ENCODE data around the gene SPATA21. TPM values are rescaled to one million over a fixed set of nuclear protein-coding genes. Genes with fewer than 3 reads are reported as not detected.

The SPATA21 gene
- total and polyA plus RNA-seq, 7 donors: under 0.01 to 0.23 (median 0.17) TPM; not detected in 4

DNA sequence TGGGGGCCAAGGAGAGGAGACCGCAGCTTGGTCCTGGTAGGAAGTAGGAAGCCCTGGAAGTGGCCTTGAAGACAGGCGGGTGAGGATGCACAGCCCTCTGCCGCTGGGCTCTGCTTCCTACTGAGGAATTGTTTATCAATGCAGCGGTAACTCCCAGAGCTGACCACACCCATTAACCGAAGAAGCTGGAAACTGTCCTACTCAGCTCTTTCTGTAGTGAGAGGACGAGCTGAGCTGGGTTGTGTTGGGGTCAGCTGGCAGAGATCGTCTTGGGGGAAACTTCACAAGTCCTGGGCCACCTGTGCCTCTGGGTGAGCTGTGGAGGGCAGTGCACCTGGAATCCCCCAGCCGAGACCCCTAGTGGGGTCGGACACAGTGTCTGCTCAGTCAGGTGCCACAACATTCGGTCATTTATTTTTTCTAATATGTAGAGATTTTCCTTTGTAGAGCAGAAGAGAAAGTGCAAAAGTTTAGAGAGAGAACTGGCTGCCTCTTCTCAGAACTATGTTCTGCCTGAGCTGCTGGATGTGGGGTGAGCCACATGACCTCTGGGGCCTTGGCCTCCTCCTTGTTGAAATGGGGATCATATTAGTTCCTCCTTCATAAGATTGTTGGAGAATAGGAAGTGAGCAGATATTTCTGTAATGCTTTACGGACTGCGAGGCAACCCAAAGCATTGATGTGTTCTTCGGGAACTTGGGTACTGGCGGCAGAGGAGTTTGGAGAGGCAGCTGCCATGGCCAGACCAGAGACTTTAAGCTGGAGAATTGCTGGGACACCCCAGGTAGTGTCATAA lies 6.9 kb upstream of the SPATA21 start:
- intact Hi-C loops (cut with DNase I): loop anchor here (5.0 to 10.0 kb wide), 3 partner anchors 57 to 237 kb away; partner anchors contain the start of gene NBPF1
- 74 to 78% methylated on average over 14 of the region's 14 CpGs for WGBS, 2 donors
- H3K27me3 ChIP-seq: no peaks in the 10 kb centered on the region
- DNase-seq: no peak
- H3K4me1 ChIP-seq: peaks cover 0 to 35% (median 24%) of the 10 kb centered on the region in 4 donors
- H3K27ac ChIP-seq: peak overlapping the region in 1 of 4 donors; percentile 0
- no peaks in the 10 kb centered on the region for H3K9me3 ChIP-seq
- no peak overlapping the region for H3K4me3 ChIP-seq
- peaks cover 9 to 58% (median 31%) of the 10 kb centered on the region in 4 donors for H3K36me3 ChIP-seq
- TF ChIP-seq POLR2A (IDR thresholded peaks at IDR 0.05) (no peak), EP300 (IDR thresholded peaks at IDR 0.05) (no peak), POLR2AphosphoS5 (IDR thresholded peaks at IDR 0.05) (no peak)
- TF ChIP-seq, protein P1, sequence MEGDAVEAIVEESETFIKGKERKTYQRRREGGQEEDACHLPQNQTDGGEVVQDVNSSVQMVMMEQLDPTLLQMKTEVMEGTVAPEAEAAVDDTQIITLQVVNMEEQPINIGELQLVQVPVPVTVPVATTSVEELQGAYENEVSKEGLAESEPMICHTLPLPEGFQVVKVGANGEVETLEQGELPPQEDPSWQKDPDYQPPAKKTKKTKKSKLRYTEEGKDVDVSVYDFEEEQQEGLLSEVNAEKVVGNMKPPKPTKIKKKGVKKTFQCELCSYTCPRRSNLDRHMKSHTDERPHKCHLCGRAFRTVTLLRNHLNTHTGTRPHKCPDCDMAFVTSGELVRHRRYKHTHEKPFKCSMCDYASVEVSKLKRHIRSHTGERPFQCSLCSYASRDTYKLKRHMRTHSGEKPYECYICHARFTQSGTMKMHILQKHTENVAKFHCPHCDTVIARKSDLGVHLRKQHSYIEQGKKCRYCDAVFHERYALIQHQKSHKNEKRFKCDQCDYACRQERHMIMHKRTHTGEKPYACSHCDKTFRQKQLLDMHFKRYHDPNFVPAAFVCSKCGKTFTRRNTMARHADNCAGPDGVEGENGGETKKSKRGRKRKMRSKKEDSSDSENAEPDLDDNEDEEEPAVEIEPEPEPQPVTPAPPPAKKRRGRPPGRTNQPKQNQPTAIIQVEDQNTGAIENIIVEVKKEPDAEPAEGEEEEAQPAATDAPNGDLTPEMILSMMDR (IDR thresholded peaks at IDR 0.05): no peak

DNA sequence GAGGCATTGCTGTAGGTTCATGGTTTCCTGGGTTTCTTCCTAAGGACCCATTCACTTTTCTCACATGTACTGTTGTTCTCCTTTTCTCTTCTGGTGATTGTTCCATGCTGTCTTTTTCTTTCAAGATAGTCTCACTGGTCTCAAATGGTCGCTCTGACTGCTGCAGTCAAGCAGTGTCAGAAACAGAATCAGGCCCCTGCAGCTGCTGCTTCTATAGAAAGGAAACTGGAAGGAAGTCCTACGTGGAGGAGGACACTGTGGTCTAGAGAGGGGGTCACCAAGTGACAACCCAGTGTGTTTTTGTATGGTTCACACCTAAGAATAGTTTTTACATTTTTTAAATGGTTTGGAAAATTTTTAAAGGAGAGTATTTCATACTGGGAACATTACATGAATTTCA lies 5.7 kb upstream of the SPATA21 start:
- WGBS, 2 donors: 67 to 77% methylated on average over 2 of the region's 2 CpGs
- no peak for TF ChIP-seq POLR2AphosphoS5 (IDR thresholded peaks at IDR 0.05)
- no peak for TF ChIP-seq POLR2A (IDR thresholded peaks at IDR 0.05)
- Histone ChIP-seq H3K9me3 (no peaks in the 10 kb centered on the region), H3K4me3 (no peak overlapping the region), H3K36me3 (peaks cover 3 to 45% (median 20%) of the 10 kb centered on the region in 4 donors), H3K27me3 (no peaks in the 10 kb centered on the region), H3K27ac (no peak overlapping the region), H3K4me1 (peaks cover 0 to 35% (median 24%) of the 10 kb centered on the region in 4 donors)
- DNase-seq: no peak
- intact Hi-C loops (cut with DNase I): loop anchor here (5.0 to 10.0 kb wide), 3 partner anchors 56 to 236 kb away; partner anchors contain the start of gene NBPF1

DNA sequence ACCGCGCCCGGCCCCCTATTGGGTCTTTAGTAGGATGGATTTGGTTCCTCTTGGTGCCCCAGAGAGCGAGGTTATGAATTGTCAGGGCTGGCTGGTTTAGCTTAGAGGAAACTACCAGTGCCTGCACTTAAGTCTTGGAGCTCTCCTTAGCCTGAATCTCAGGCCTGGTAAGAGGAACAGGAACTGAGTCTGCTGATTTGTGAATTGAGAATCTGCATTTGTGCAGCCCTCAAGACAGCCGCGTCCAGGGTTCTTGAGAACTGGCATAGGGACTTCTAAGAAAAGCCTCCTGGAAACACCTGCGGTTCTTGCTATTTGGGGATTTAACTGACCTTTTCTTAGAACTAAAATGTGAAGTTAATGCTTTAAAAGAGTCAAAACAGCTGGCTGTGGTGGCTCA lies 5.0 kb upstream of the SPATA21 start:
- H3K36me3 ChIP-seq: peaks cover 0 to 39% (median 15%) of the 10 kb centered on the region in 4 donors
- no peaks in the 10 kb centered on the region for H3K27me3 ChIP-seq
- no peak overlapping the region for H3K4me3 ChIP-seq
- no peak for DNase-seq
- intact Hi-C loops (cut with DNase I): loop anchor here (5.0 to 10.0 kb wide), 3 partner anchors 55 to 235 kb away; partner anchors contain the start of gene NBPF1
- TF ChIP-seq EP300 (IDR thresholded peaks at IDR 0.05) (no peak), POLR2A (IDR thresholded peaks at IDR 0.05) (no peak), POLR2AphosphoS5 (IDR thresholded peaks at IDR 0.05) (no peak)
- TF ChIP-seq, protein P1 (IDR thresholded peaks at IDR 0.05): no peak
- H3K4me1 ChIP-seq: peaks cover 0 to 35% (median 24%) of the 10 kb centered on the region in 4 donors
- no peak overlapping the region for H3K27ac ChIP-seq
- H3K9me3 ChIP-seq: no peaks in the 10 kb centered on the region
- WGBS, 2 donors: 85 to 87% methylated on average over 7 of the region's 7 CpGs

DNA sequence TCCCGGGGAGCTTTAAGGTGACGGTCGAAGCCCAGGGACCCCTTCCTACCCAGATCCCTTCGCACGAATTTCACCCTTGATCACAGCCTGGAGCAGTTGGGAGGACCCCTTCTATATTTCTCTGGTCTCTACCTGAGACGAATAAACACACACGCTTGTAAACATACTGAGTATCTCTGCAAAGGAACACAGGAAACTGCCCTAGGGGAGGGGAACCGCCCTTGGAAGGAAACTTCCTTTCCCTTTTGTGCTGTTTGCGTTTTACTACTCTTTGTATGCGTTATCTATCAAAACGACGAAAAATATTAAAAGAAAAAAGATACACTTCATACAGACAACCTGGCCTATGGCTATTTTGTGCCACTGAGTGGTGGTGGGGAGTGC lies 4.0 kb upstream of the SPATA21 start:
- peak overlapping the region; percentile 75 to 79 (median 78) for H3K27ac ChIP-seq

More for the DNA sequence above, 4.0 kb upstream of the SPATA21 start:
- Histone ChIP-seq H3K4me1 (peaks cover 0 to 35% (median 24%) of the 10 kb centered on the region in 4 donors), H3K27me3 (no peaks in the 10 kb centered on the region), H3K4me3 (peak overlapping the region; percentile 79 to 92 (median 87)), H3K9me3 (no peaks in the 10 kb centered on the region), H3K36me3 (peaks cover 0 to 30% (median 11%) of the 10 kb centered on the region in 4 donors)
- intact Hi-C loops (cut with DNase I): loop anchor here (5.0 to 10.0 kb wide), 3 partner anchors 54 to 234 kb away; partner anchors contain the start of gene NBPF1
- no peak for TF ChIP-seq EP300 (IDR thresholded peaks at IDR 0.05)
- TF ChIP-seq, protein P1 (IDR thresholded peaks at IDR 0.05): no peak
- no peak for TF ChIP-seq POLR2AphosphoS5 (IDR thresholded peaks at IDR 0.05)
- no peak for TF ChIP-seq POLR2A (IDR thresholded peaks at IDR 0.05)
- WGBS, 2 donors: 0 to 1% methylated on average over 12 of the region's 12 CpGs
- DNase-seq: no peak
